H9 (cell line): ENCODE data around the gene FBN3. TPM values are rescaled to one million over a fixed set of nuclear protein-coding genes. Genes with fewer than 3 reads are reported as not detected.

ENCODE experiments used
- DNase-seq: peaks from one replicate; pipeline ENCODE4 v3.0.0-alpha.2; 2017
- H2AFZ ChIP-seq: one replicate; pipeline ENCODE4 v1.6.1; 2013; ENCODE audit warnings: mild to moderate bottlenecking, low read length, control low read depth, moderate library complexity
- H2AK5ac ChIP-seq: 2 replicates; pipeline ENCODE4 v1.6.1; 2013; ENCODE audit warnings: low read length, control low read depth, mixed read lengths; ENCODE audit not compliant: insufficient read length
- H2BK120ac ChIP-seq: one replicate; pipeline ENCODE4 v1.6.1; 2013; ENCODE audit warnings: low read depth, mild to moderate bottlenecking, low read length, control low read depth, inconsistent platforms; ENCODE audit not compliant: poor library complexity, severe bottlenecking
- H2BK12ac ChIP-seq: 2 replicates; pipeline ENCODE4 v1.6.1; 2013; ENCODE audit warnings: low read length, control low read depth, mixed read lengths, low read depth; ENCODE audit not compliant: insufficient read length
- H2BK15ac ChIP-seq: 2 replicates; pipeline ENCODE4 v1.6.1; 2013; ENCODE audit warnings: low read depth, low read length, control low read depth
- H2BK20ac ChIP-seq: one replicate; pipeline ENCODE4 v1.6.1; 2013; ENCODE audit warnings: low read depth, mild to moderate bottlenecking, low read length, control low read depth, inconsistent platforms; ENCODE audit not compliant: poor library complexity, severe bottlenecking
- H2BK5ac ChIP-seq: 2 replicates; pipeline ENCODE4 v1.6.1; 2013; ENCODE audit warnings: low read length, control low read depth, mixed read lengths; ENCODE audit not compliant: insufficient read length
- H3K14ac ChIP-seq: 2 replicates; pipeline ENCODE4 v1.6.1; 2013; ENCODE audit warnings: low read length, control low read depth; ENCODE audit not compliant: insufficient read depth
- H3K18ac ChIP-seq: 2 replicates; pipeline ENCODE4 v1.6.1; 2013; ENCODE audit warnings: low read depth, mild to moderate bottlenecking, mixed read lengths, low read length, control low read depth; ENCODE audit not compliant: insufficient read length
- H3K23ac ChIP-seq: 2 replicates; pipeline ENCODE4 v1.6.1; 2013; ENCODE audit warnings: low read length, control low read depth, mixed read lengths, low read depth; ENCODE audit not compliant: insufficient read length
- H3K23me2 ChIP-seq: 2 replicates; pipeline ENCODE4 v1.6.1; 2013; ENCODE audit warnings: low read depth, mild to moderate bottlenecking, mixed read lengths, low read length, control low read depth; ENCODE audit not compliant: insufficient read length, poor library complexity, severe bottlenecking
- H3K27ac ChIP-seq: 2 replicates; pipeline ENCODE4 v1.5.1; 2013; ENCODE audit warnings: low read length, control low read depth, mixed read lengths, low read depth; ENCODE audit not compliant: insufficient read length
- H3K27me3 ChIP-seq: 2 replicates; pipeline ENCODE4 v1.6.1; 2013; ENCODE audit warnings: low read length, control low read depth, inconsistent platforms; ENCODE audit not compliant: insufficient read depth
- H3K4ac ChIP-seq: 2 replicates; pipeline ENCODE4 v1.6.1; 2013; ENCODE audit warnings: low read depth, mild to moderate bottlenecking, control low read depth, inconsistent platforms, low read length, moderate library complexity
- H3K4me1 ChIP-seq: 2 replicates; pipeline ENCODE4 v1.6.1; 2013; ENCODE audit warnings: low read length, control low read depth, inconsistent platforms; ENCODE audit not compliant: insufficient read depth
- H3K4me2 ChIP-seq: 2 replicates; pipeline ENCODE4 v1.6.1; 2013; ENCODE audit warnings: low read length, control low read depth, mixed read lengths; ENCODE audit not compliant: insufficient read length, insufficient read depth
- H3K56ac ChIP-seq: 2 replicates; pipeline ENCODE4 v1.6.1; 2013; ENCODE audit warnings: low read depth, mild to moderate bottlenecking, mixed read lengths, low read length, control low read depth; ENCODE audit not compliant: insufficient read length
- H3K79me1 ChIP-seq: 2 replicates; pipeline ENCODE4 v1.6.1; 2013; ENCODE audit warnings: low read depth, mild to moderate bottlenecking, moderate library complexity, low read length, control low read depth, inconsistent platforms; ENCODE audit not compliant: insufficient read depth, poor library complexity, severe bottlenecking
- H3K79me2 ChIP-seq: 2 replicates; pipeline ENCODE4 v1.6.1; 2013; ENCODE audit warnings: low read length, control low read depth, inconsistent platforms; ENCODE audit not compliant: insufficient read depth
- H3K9ac ChIP-seq: 2 replicates; pipeline ENCODE4 v1.6.1; 2013; ENCODE audit warnings: low read length, control low read depth, mixed read lengths; ENCODE audit not compliant: insufficient read length; ENCODE audit errors: extremely low read depth
- H3K9me3 ChIP-seq: one replicate; pipeline ENCODE4 v1.6.1; 2013; ENCODE audit warnings: low read depth, low read length, inconsistent platforms; ENCODE audit not compliant: control insufficient read depth
- H3T11ph ChIP-seq: one replicate; pipeline ENCODE4 v1.6.1; 2013; ENCODE audit warnings: mild to moderate bottlenecking, low read length, control low read depth, inconsistent platforms
- H4K20me1 ChIP-seq: one replicate; pipeline ENCODE4 v1.6.1; 2013; ENCODE audit not compliant: control insufficient read depth, insufficient read length, insufficient read depth
- H4K5ac ChIP-seq: 2 replicates; pipeline ENCODE4 v1.6.1; 2013; ENCODE audit warnings: low read depth, mild to moderate bottlenecking, mixed read lengths, low read length, control low read depth; ENCODE audit not compliant: insufficient read length
- H4K8ac ChIP-seq: replicated peaks from 2 replicates; pipeline ENCODE4 v1.6.1; 2013; ENCODE audit warnings: low read length, control low read depth, mixed read lengths, low read depth; ENCODE audit not compliant: insufficient read length
- H4K91ac ChIP-seq: 2 replicates; pipeline ENCODE4 v1.6.1; 2013; ENCODE audit warnings: low read depth, mild to moderate bottlenecking, moderate library complexity, mixed read lengths, low read length, control low read depth; ENCODE audit not compliant: insufficient read length
- H3K27ac Mint-ChIP-seq, 3 experiments: 2 replicates in 2 of 3; 3 replicates in 1 of 3; pipeline ENCODE4 v1.8.0; 2020 to 2021; ENCODE audit warnings: mixed read lengths in 3 of 3, mild to moderate bottlenecking in 1 of 3, moderate library complexity in 1 of 3
- H3K27me3 Mint-ChIP-seq: 2 replicates; pipeline ENCODE4 v1.8.0; 2021; ENCODE audit warnings: low read depth, mild to moderate bottlenecking, moderate library complexity, mixed read lengths
- H3K36me3 Mint-ChIP-seq, 3 experiments: 2 replicates in 2 of 3; 3 replicates in 1 of 3; pipeline ENCODE4 v1.8.0; 2020 to 2021; ENCODE audit warnings: low read depth in 3 of 3, mixed read lengths in 3 of 3; ENCODE audit not compliant: insufficient read depth in 1 of 3
- H3K4me1 Mint-ChIP-seq, 2 experiments: 2 replicates each; pipeline ENCODE4 v1.8.0; 2020; ENCODE audit warnings: mixed read lengths in 2 of 2
- H3K4me3 Mint-ChIP-seq, 2 experiments: 2 replicates in 1 of 2; 3 replicates in 1 of 2; pipeline ENCODE4 v1.8.0; 2020 to 2021; ENCODE audit warnings: mild to moderate bottlenecking in 2 of 2, mixed read lengths in 2 of 2, moderate library complexity in 1 of 2
- H3K9me3 Mint-ChIP-seq, 2 experiments: 2 replicates in 1 of 2; 3 replicates in 1 of 2; pipeline ENCODE4 v1.8.0; 2020; ENCODE audit warnings: mild to moderate bottlenecking in 2 of 2, mixed read lengths in 2 of 2, moderate library complexity in 1 of 2
- WGBS: extraction: QIAGEN DNeasy Blood & Tissue Kit; methylation state at CpG from one replicate; pipeline ENCODE4 v1.1.7; 2013; ENCODE audit warnings: missing lambda C conversion rate, low lambda C conversion rate, mixed read lengths; ENCODE audit not compliant: insufficient read length; ENCODE audit errors: extremely low coverage; 5-methylcytosine and 5-hydroxymethylcytosine counted together
- total RNA-seq: library from RNA; stranded (reverse); gene quantifications from 2 replicates; pipeline ENCODE4 v1.2.1, GENCODE V29; 2021
- TF ChIP-seq, protein P1 (sequence below): fragments of 200-600 bp; sonication (generic); conservative IDR thresholded peaks from 3 replicates; pipeline ENCODE4 v1.8.0; 2021; ENCODE audit warnings: antibody characterized with exemption, mild to moderate bottlenecking

FBN3 gene
- total RNA-seq, 1 experiment from 2014 or later, result 31.0 TPM

DNA sequence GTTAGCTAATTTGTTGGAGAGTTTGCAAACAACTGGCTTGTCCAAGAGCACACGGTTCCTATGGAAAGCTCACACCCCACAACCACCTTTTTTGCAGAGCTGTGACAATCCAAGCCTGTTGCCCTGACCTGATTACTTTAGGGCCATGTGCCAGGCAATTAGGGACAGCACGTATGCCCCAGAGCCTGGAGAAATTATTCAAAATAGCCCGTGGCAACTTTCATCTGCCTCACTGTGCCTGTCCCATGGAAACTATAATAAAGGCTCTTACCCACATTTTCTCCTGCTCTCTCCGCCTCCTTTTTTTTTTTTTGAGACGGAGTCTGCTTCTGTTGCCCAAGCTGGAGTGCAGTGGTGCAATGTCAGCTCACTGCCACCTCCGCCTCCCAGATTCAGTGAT lies 18.6 kb upstream of the FBN3 start:
- no peak overlapping the region for H2BK120ac ChIP-seq
- H2BK5ac ChIP-seq, result no peak overlapping the region
- H3K18ac ChIP-seq, result no peak overlapping the region
- no peak overlapping the region for H2BK20ac ChIP-seq
- H2AK5ac ChIP-seq, result no peak overlapping the region
- no peak overlapping the region for H2BK15ac ChIP-seq
- H3K9me3 ChIP-seq, result no peaks in the 10 kb centered on the region
- no peak overlapping the region for H3K4me3 Mint-ChIP-seq
- no peak overlapping the region for H3K4me2 ChIP-seq
- peaks cover 4% of the 10 kb centered on the region; the same call in 1 of the 2 replicates for H3K27me3 Mint-ChIP-seq
- H3K4me1 Mint-ChIP-seq, result peaks cover 10 to 11% of the 10 kb centered on the region in 2 experiments
- H3K79me1 ChIP-seq, result no peaks in the 10 kb centered on the region
- H3K4me1 ChIP-seq, result no peaks in the 10 kb centered on the region
- H3K27ac Mint-ChIP-seq, result no peak overlapping the region
- no peaks in the 10 kb centered on the region for H3K79me2 ChIP-seq
- no CpG with 5 or more reads among the region's 6 CpGs for WGBS
- H2AFZ ChIP-seq, result no peak overlapping the region
- no peak overlapping the region for H3K14ac ChIP-seq
- H4K8ac ChIP-seq, result no peak overlapping the region
- no peak overlapping the region for H2BK12ac ChIP-seq
- no peaks in the 10 kb centered on the region for H3K23me2 ChIP-seq
- TF ChIP-seq, protein P1, sequence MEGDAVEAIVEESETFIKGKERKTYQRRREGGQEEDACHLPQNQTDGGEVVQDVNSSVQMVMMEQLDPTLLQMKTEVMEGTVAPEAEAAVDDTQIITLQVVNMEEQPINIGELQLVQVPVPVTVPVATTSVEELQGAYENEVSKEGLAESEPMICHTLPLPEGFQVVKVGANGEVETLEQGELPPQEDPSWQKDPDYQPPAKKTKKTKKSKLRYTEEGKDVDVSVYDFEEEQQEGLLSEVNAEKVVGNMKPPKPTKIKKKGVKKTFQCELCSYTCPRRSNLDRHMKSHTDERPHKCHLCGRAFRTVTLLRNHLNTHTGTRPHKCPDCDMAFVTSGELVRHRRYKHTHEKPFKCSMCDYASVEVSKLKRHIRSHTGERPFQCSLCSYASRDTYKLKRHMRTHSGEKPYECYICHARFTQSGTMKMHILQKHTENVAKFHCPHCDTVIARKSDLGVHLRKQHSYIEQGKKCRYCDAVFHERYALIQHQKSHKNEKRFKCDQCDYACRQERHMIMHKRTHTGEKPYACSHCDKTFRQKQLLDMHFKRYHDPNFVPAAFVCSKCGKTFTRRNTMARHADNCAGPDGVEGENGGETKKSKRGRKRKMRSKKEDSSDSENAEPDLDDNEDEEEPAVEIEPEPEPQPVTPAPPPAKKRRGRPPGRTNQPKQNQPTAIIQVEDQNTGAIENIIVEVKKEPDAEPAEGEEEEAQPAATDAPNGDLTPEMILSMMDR, result no peak
- H3K56ac ChIP-seq, result no peak overlapping the region
- no peaks in the 10 kb centered on the region for H3K9me3 Mint-ChIP-seq
- H3K4ac ChIP-seq, result no peak overlapping the region
- no peak for DNase-seq
- H3K23ac ChIP-seq, result no peak overlapping the region
- H3T11ph ChIP-seq, result no peak overlapping the region
- no peak overlapping the region for H4K5ac ChIP-seq
- H3K36me3 Mint-ChIP-seq, result no peaks in the 10 kb centered on the region; a peak in 1 of 7 replicates
- no peak overlapping the region for H4K91ac ChIP-seq
- no peaks in the 10 kb centered on the region for H4K20me1 ChIP-seq
- H3K9ac ChIP-seq, result no peak overlapping the region
- H3K27me3 ChIP-seq, result no peaks in the 10 kb centered on the region
- no peak overlapping the region for H3K27ac ChIP-seq
